Measurements from ENCODE around the gene DDX24.
"Not testable (repeated sequence)": the region's sequence is repeated elsewhere in the genome, so short reads cannot be mapped to it uniquely, and the experiment has no call there.

DDX24 gene

GRCh38 chr14:94081386-94081820 lies 401 bp upstream of the DDX24 start:
- Histone ChIP-seq H3K27ac (ENCODE audit: low read length) (peak overlapping the region; percentile 85), H3K4me3 (ENCODE audit: low read length in 2 of 2) (peak overlapping the region; percentile 86 to 98), H3K36me3 (ENCODE audit: control insufficient read depth in 2 of 2, insufficient read depth in 2 of 2, low read length in 2 of 2) (peaks cover 10 to 12% of the 10 kb centered on the region in 2 donors), H3K27me3 (ENCODE audit: control insufficient read depth in 1 of 2, insufficient read depth in 2 of 2, low read length in 2 of 2) (no peaks in the 10 kb centered on the region), H3K9me3 (ENCODE audit: control insufficient read depth in 2 of 2, low read length in 2 of 2) (no peaks in the 10 kb centered on the region), H3K9ac (ENCODE audit: low read length in 2 of 2) (peak overlapping the region; percentile 96 to 97), H3K4me1 (ENCODE audit: control insufficient read depth, insufficient read depth, low read length) (peaks cover 29% of the 10 kb centered on the region)

GRCh38 chr14:94079891-94080620 lies 946 bp downstream of the DDX24 start:
- Histone ChIP-seq H3K9me3 (ENCODE audit: control insufficient read depth in 2 of 2, low read length in 2 of 2) (no peaks in the 10 kb centered on the region), H3K36me3 (ENCODE audit: control insufficient read depth in 2 of 2, insufficient read depth in 2 of 2, low read length in 2 of 2) (peaks cover 10 to 12% of the 10 kb centered on the region in 2 donors), H3K27me3 (ENCODE audit: control insufficient read depth in 1 of 2, insufficient read depth in 2 of 2, low read length in 2 of 2) (no peaks in the 10 kb centered on the region), H3K4me3 (ENCODE audit: low read length in 2 of 2) (peak overlapping the region; percentile 86 to 98), H3K9ac (ENCODE audit: low read length in 2 of 2) (peak overlapping the region; percentile 96 to 97), H3K27ac (ENCODE audit: low read length) (peak overlapping the region; percentile 85), H3K4me1 (ENCODE audit: control insufficient read depth, insufficient read depth, low read length) (peaks cover 29% of the 10 kb centered on the region)

GRCh38 chr14:94077823-94078222 lies 3.2 kb downstream of the DDX24 start:
- H3K4me1 ChIP-seq (ENCODE audit: control insufficient read depth, insufficient read depth, low read length), result peaks cover 29% of the 10 kb centered on the region
- peak overlapping the region in 1 of 2 donors; percentile 96 for H3K9ac ChIP-seq (ENCODE audit: low read length in 2 of 2)
- no peak overlapping the region for H3K27ac ChIP-seq (ENCODE audit: low read length)
- no peaks in the 10 kb centered on the region for H3K27me3 ChIP-seq (ENCODE audit: control insufficient read depth in 1 of 2, insufficient read depth in 2 of 2, low read length in 2 of 2)
- peak overlapping the region; percentile 86 to 98 for H3K4me3 ChIP-seq (ENCODE audit: low read length in 2 of 2)
- H3K9me3 ChIP-seq (ENCODE audit: control insufficient read depth in 2 of 2, low read length in 2 of 2), result peaks cover 0 to 3% of the 10 kb centered on the region in 2 donors
- H3K36me3 ChIP-seq (ENCODE audit: control insufficient read depth in 2 of 2, insufficient read depth in 2 of 2, low read length in 2 of 2), result peaks cover 12% of the 10 kb centered on the region in 2 donors

- Histone ChIP-seq H3K4me3 (ENCODE audit: low read length in 2 of 2) (peak overlapping the region; percentile 55 to 98), H3K36me3 (ENCODE audit: control insufficient read depth in 2 of 2, insufficient read depth in 2 of 2, low read length in 2 of 2) (peaks cover 12% of the 10 kb centered on the region in 2 donors), H3K27ac (ENCODE audit: low read length) (no peak overlapping the region), H3K27me3 (ENCODE audit: control insufficient read depth in 1 of 2, insufficient read depth in 2 of 2, low read length in 2 of 2) (no peaks in the 10 kb centered on the region), H3K9me3 (ENCODE audit: control insufficient read depth in 2 of 2, low read length in 2 of 2) (peaks cover 0 to 3% of the 10 kb centered on the region in 2 donors), H3K9ac (ENCODE audit: low read length in 2 of 2) (peak overlapping the region; percentile 14 to 17), H3K4me1 (ENCODE audit: control insufficient read depth, insufficient read depth, low read length) (peaks cover 29% of the 10 kb centered on the region)
Measured at GRCh38 chr14:94077111-94077821, 3.7 kb downstream of the DDX24 start.

GRCh38 chr14:94075008-94075407 lies 6.0 kb downstream of the DDX24 start:
- no peak overlapping the region for H3K9ac ChIP-seq (ENCODE audit: low read length in 2 of 2)
- H3K36me3 ChIP-seq (ENCODE audit: control insufficient read depth in 2 of 2, insufficient read depth in 2 of 2, low read length in 2 of 2), result peaks cover 12% of the 10 kb centered on the region in 2 donors
- H3K27me3 ChIP-seq (ENCODE audit: control insufficient read depth in 1 of 2, insufficient read depth in 2 of 2, low read length in 2 of 2), result no peaks in the 10 kb centered on the region
- H3K4me1 ChIP-seq (ENCODE audit: control insufficient read depth, insufficient read depth, low read length), result peaks cover 25% of the 10 kb centered on the region
- H3K27ac ChIP-seq (ENCODE audit: low read length), result no peak overlapping the region
- no peak overlapping the region for H3K4me3 ChIP-seq (ENCODE audit: low read length in 2 of 2)
- H3K9me3 ChIP-seq (ENCODE audit: control insufficient read depth in 2 of 2, low read length in 2 of 2), result peaks cover 0 to 3% of the 10 kb centered on the region in 2 donors

GRCh38 chr14:94074534-94074933 lies 6.5 kb downstream of the DDX24 start:
- no peak overlapping the region for H3K27ac ChIP-seq (ENCODE audit: low read length)
- H3K27me3 ChIP-seq (ENCODE audit: control insufficient read depth in 1 of 2, insufficient read depth in 2 of 2, low read length in 2 of 2), result no peaks in the 10 kb centered on the region
- peaks cover 22% of the 10 kb centered on the region for H3K4me1 ChIP-seq (ENCODE audit: control insufficient read depth, insufficient read depth, low read length)
- peaks cover 12% of the 10 kb centered on the region in 2 donors for H3K36me3 ChIP-seq (ENCODE audit: control insufficient read depth in 2 of 2, insufficient read depth in 2 of 2, low read length in 2 of 2)
- H3K9me3 ChIP-seq (ENCODE audit: control insufficient read depth in 2 of 2, low read length in 2 of 2), result peaks cover 0 to 3% of the 10 kb centered on the region in 2 donors
- no peak overlapping the region for H3K4me3 ChIP-seq (ENCODE audit: low read length in 2 of 2)
- H3K9ac ChIP-seq (ENCODE audit: low read length in 2 of 2), result no peak overlapping the region

- not testable (repeated sequence) for H3K4me3 ChIP-seq (ENCODE audit: low read length in 2 of 2); H3K36me3 ChIP-seq (ENCODE audit: control insufficient read depth in 2 of 2, insufficient read depth in 2 of 2, low read length in 2 of 2); H3K27ac ChIP-seq (ENCODE audit: low read length); H3K27me3 ChIP-seq (ENCODE audit: control insufficient read depth in 1 of 2, insufficient read depth in 2 of 2, low read length in 2 of 2); H3K9me3 ChIP-seq (ENCODE audit: control insufficient read depth in 2 of 2, low read length in 2 of 2); H3K4me1 ChIP-seq (ENCODE audit: control insufficient read depth, insufficient read depth, low read length); H3K9ac ChIP-seq (ENCODE audit: low read length in 2 of 2)
Measured at GRCh38 chr14:94072076-94072475, 8.9 kb downstream of the DDX24 start.

- H3K4me3 ChIP-seq (ENCODE audit: low read length in 2 of 2), result no peak overlapping the region
- no peak overlapping the region for H3K27ac ChIP-seq (ENCODE audit: low read length)
Measured at GRCh38 chr14:94066089-94066676, 14.8 kb downstream of the DDX24 start.

GRCh38 chr14:94062344-94062940 lies 18.6 kb downstream of the DDX24 start:
- Histone ChIP-seq H3K9ac (ENCODE audit: low read length in 2 of 2) (no peak overlapping the region), H3K9me3 (ENCODE audit: control insufficient read depth in 2 of 2, low read length in 2 of 2) (no peaks in the 10 kb centered on the region), H3K27me3 (ENCODE audit: control insufficient read depth in 1 of 2, insufficient read depth in 2 of 2, low read length in 2 of 2) (no peaks in the 10 kb centered on the region), H3K4me1 (ENCODE audit: control insufficient read depth, insufficient read depth, low read length) (peaks cover 15% of the 10 kb centered on the region), H3K4me3 (ENCODE audit: low read length in 2 of 2) (no peak overlapping the region), H3K27ac (ENCODE audit: low read length) (no peak overlapping the region), H3K36me3 (ENCODE audit: control insufficient read depth in 2 of 2, insufficient read depth in 2 of 2, low read length in 2 of 2) (peaks cover 44 to 49% of the 10 kb centered on the region in 2 donors)

More at GRCh38 chr14:94066089-94066676, 14.8 kb downstream of the DDX24 start:
- Histone ChIP-seq H3K27me3 (ENCODE audit: control insufficient read depth in 1 of 2, insufficient read depth in 2 of 2, low read length in 2 of 2) (no peaks in the 10 kb centered on the region), H3K9me3 (ENCODE audit: control insufficient read depth in 2 of 2, low read length in 2 of 2) (no peaks in the 10 kb centered on the region), H3K36me3 (ENCODE audit: control insufficient read depth in 2 of 2, insufficient read depth in 2 of 2, low read length in 2 of 2) (peaks cover 10 to 12% of the 10 kb centered on the region in 2 donors), H3K9ac (ENCODE audit: low read length in 2 of 2) (no peak overlapping the region), H3K4me1 (ENCODE audit: control insufficient read depth, insufficient read depth, low read length) (peaks cover 13% of the 10 kb centered on the region)

GRCh38 chr14:94059998-94060397 lies 21.0 kb downstream of the DDX24 start:
- no peak overlapping the region for H3K4me3 ChIP-seq (ENCODE audit: low read length in 2 of 2)
- H3K36me3 ChIP-seq (ENCODE audit: control insufficient read depth in 2 of 2, insufficient read depth in 2 of 2, low read length in 2 of 2), result peaks cover 66 to 68% of the 10 kb centered on the region in 2 donors
- H3K27ac ChIP-seq (ENCODE audit: low read length), result no peak overlapping the region
- H3K9me3 ChIP-seq (ENCODE audit: control insufficient read depth in 2 of 2, low read length in 2 of 2), result no peaks in the 10 kb centered on the region
- H3K9ac ChIP-seq (ENCODE audit: low read length in 2 of 2), result no peak overlapping the region
- H3K27me3 ChIP-seq (ENCODE audit: control insufficient read depth in 1 of 2, insufficient read depth in 2 of 2, low read length in 2 of 2), result no peaks in the 10 kb centered on the region
- peaks cover 2% of the 10 kb centered on the region for H3K4me1 ChIP-seq (ENCODE audit: control insufficient read depth, insufficient read depth, low read length)

All from stomach smooth muscle (tissue), 2 donors.